HG02884 (cell line): ENCODE data around the gene TRIOBP.

Experiments
- ATAC-seq: cut with Tn5 transposase; IDR thresholded peaks from one replicate; pipeline ENCODE4 v1.9.1; 2021; ENCODE audit warnings: mild to moderate bottlenecking, moderate library complexity; ENCODE audit not compliant: unreplicated experiment

Gene TRIOBP

GRCh38 chr22:37749831-37750595 lies 53.2 kb downstream of the TRIOBP start:
- no peak for ATAC-seq

- ATAC-seq = no peak
These were observed 53.8 kb downstream of the TRIOBP start for GRCh38 chr22:37750596-37751162.

DNA sequence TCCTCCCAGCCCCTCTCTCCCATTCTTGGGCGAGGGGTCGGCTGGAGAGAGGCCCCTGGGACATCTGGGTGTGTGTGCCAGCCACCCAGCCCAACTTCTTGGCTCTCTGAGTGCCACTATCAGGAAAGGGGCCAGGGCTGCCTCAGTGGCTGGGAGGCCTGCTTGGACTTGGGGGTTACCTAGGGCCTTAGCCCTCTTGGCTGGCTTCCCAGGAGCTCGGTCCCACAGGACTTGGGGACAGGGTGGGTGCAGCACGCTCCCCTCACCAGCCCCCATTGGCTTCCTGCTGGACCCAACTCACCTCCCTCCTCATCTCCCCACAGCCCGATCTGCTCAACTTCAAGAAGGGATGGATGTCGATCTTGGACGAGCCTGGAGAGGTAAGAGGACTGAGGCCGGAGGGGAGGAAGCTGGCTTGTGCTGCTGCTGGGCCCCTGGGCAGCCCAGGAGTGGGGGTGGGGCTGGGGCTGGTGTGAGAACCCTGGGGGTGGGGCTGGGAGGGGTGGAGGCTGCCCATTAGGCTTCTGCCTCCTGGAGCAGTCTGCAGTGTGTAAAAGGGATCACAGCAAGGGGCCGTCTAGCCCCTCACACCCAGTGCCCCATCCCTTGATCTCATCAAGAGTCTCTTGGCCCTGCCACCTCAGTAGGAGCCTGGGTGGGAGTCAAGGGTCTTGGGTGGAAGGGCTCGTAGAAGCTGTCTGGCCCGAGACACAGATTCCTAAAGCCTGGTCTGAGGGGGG lies 54.8 kb downstream of the TRIOBP start:
- no peak for ATAC-seq

GRCh38 chr22:37752189-37753087 lies 55.6 kb downstream of the TRIOBP start:
- no peak for ATAC-seq

GRCh38 chr22:37753746-37754145 lies 56.9 kb downstream of the TRIOBP start:
- no peak for ATAC-seq

- no peak for ATAC-seq
These were observed 60.8 kb downstream of the TRIOBP start for GRCh38 chr22:37757663-37758062.

DNA sequence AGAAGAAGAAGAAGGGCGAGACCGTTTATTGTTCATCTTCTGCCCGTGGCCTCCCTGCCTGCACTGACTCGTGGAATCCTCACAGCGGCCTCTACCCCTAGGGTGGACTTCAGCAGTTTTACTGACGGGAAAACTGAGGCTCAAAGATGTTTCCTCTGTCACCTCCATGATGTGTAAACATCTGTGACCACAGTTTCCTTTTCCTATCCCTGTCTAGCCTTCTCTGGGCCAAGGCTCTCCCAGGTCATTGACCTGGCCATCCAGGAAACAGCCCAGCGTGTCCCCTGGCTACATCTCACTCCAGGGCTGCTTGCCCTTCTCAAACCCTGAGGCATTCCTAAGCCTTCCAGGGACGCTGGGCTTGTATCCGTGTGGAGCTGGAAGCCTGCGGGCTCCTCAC lies 61.8 kb downstream of the TRIOBP start:
- no peak for ATAC-seq

DNA sequence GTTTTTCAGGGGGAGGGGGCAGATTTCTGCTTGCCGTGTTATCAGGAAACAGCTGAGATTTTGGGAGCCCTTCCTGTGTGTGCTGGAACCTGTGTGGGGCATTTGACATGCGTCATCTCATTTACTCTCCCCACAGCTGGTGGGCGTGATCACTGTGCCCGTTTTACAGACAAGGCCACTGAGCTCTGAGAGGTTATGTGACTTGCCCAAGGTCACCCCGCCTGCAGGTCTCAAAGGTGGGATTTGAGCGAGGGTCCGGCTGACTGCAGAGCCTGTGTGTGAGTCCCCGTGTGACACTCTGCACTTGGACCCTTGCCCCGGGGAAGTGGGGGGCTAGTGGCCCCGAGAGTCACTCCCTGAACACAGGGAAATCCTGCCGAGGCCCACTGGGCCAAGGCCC lies 62.4 kb downstream of the TRIOBP start:
- ATAC-seq = no peak

GRCh38 chr22:37760152-37760551 lies 63.3 kb downstream of the TRIOBP start:
- no peak for ATAC-seq

DNA sequence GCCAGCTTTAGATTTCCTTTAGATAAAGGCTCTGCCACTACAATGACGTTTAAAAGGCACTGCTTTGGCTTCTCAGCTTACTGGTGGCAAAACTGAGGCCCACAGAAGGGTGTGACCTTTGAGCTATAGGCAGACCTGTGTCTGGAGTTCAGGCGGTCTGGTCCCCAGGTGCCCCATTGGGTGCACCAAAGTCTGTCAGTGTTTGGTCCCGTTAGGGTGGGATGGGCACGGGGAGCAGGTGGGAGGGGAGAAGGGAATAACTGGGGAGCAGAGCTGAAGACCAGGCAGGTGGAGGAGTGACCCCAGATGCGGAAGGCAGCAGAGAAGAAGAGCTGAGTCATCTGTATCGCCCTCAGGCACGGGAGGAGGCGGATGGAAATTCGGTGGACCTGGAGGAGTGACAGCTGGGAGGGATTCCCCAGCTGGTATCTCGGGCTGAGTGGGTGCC lies 65.6 kb downstream of the TRIOBP start:
- no peak for ATAC-seq

DNA sequence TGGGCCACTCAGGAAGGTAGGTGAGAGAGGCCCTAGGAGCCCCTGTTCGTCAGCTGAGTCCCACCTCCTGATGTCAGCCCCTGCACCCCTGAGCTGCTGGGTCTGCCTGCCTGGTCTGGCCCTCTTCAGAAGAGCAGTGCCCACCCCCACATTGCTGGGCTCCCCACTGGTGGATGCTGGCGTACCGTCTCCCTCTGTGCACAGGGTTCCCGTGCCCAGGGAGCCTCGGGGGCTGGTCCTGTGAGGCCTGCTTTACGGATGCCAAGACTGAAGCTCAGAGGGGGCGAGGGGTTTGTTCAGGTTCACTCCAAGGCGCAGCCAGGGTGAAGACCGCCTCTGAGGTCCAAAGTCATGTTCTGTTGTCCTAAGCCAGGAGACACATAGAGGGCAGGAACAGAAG lies 66.2 kb downstream of the TRIOBP start:
- no peak for ATAC-seq

DNA sequence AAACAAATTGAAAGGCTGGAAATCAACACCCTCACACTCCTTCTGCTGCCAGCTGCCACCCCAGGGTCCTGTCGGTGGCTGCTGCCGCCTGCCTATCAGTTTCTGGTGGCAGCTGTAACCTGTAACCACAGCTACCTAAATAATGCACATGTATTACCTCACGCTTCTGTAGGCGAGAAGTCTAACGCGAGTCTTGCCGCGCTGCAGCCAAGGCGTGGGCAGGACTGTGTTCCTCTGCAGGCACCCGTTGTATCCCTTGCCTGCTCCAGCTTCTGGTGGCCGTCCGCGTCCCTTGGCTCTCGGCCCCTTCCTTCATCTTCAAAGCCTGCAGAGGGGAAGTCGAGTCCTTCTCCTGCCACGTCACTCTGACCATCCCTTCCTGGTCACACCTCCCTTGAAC lies 66.8 kb downstream of the TRIOBP start:
- ATAC-seq = no peak

GRCh38 chr22:37764622-37765021 lies 67.8 kb downstream of the TRIOBP start:
- ATAC-seq = no peak

DNA sequence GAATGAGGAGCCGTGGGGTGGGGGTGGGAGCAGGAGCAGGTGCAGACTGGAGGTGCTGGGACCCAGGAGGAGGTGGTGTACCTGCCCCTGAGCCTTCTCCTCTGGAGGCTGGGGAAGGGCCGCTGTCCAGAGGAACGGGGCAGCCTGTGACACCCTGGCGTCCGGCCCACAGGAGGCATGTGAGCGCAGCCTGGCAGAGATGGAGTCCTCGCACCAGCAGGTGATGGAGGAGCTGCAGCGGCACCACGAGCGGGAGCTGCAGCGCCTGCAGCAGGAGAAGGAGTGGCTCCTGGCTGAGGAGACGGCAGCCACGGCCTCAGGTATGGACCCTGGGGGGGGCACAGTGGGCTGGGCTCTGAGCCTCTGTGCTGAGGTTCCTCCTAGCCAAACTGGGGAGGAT lies 68.7 kb downstream of the TRIOBP start:
- ATAC-seq = no peak

DNA sequence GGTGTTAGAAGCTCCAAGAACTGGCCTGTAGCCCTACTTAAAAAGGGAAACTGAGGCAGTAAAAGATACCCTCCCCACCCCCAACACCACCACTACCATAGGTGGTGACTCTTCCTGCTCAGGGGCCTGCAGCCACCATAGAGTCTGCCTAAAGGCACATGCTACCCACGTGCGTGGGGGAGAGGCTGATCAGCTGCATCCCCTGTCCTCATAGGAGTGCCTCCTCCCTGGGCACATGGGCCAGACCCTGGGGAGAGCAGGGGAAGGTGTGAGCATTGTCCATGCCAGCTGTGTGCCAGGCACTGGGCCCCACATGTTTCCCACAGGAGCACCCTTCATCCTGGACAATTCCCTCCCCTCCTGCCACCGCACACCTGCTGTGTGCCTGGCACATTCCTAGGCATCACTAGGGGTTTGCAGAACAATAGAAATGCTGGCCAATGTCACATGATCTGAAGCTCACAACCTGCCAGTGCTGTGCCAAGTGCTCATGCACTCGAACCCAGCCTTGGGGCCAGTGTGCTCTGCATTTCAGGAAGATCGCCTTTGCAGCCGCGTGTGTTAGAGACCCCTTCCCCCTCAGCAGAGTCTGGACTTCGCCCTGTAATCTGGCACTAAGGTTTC lies 69.2 kb downstream of the TRIOBP start:
- ATAC-seq = no peak

- no peak for ATAC-seq
These were observed 71.4 kb downstream of the TRIOBP start for GRCh38 chr22:37768273-37768672.

GRCh38 chr22:37769056-37769455 lies 72.2 kb downstream of the TRIOBP start:
- no peak for ATAC-seq

GRCh38 chr22:37771081-37771480 lies 74.2 kb downstream of the TRIOBP start:
- ATAC-seq = no peak

GRCh38 chr22:37771702-37772427 lies 75.0 kb downstream of the TRIOBP start:
- no peak for ATAC-seq

- ATAC-seq = no peak
These were observed 77.9 kb downstream of the TRIOBP start for GRCh38 chr22:37774728-37775127.
